Measurements from ENCODE around the gene DCPS.
"Not testable (repeated sequence)": the region's sequence is repeated elsewhere in the genome, so short reads cannot be mapped to it uniquely, and the experiment has no call there.

Gene DCPS

GRCh38 chr11:126362879-126363655 lies 59.2 kb downstream of the DCPS start:
- DNase-seq = no peak

- peak; percentile 40 for DNase-seq
Measured at GRCh38 chr11:126363706-126364248, 59.9 kb downstream of the DCPS start.

GRCh38 chr11:126364735-126365134 lies 60.9 kb downstream of the DCPS start:
- not testable (repeated sequence) for DNase-seq

- not testable (repeated sequence) for DNase-seq
Measured at GRCh38 chr11:126365508-126365907, 61.6 kb downstream of the DCPS start.

GRCh38 chr11:126366064-126366822 lies 62.4 kb downstream of the DCPS start:
- no peak for DNase-seq

GRCh38 chr11:126366823-126367654 lies 63.2 kb downstream of the DCPS start:
- not testable (repeated sequence) for DNase-seq

- peak; percentile 28 for DNase-seq
Measured at GRCh38 chr11:126367806-126368205, 63.9 kb downstream of the DCPS start.

- peak; percentile 38 for DNase-seq
Measured at GRCh38 chr11:126368336-126369119, 64.7 kb downstream of the DCPS start.

- no peak for DNase-seq
Measured at GRCh38 chr11:126370016-126370415, 66.2 kb downstream of the DCPS start.

- no peak for DNase-seq
Measured at GRCh38 chr11:126371595-126371994, 67.7 kb downstream of the DCPS start.

GRCh38 chr11:126373389-126374066 lies 69.7 kb downstream of the DCPS start:
- DNase-seq = peak; percentile 65

- not testable (repeated sequence) for DNase-seq
Measured at GRCh38 chr11:126374562-126375300, 70.9 kb downstream of the DCPS start.

GRCh38 chr11:126375726-126376125 lies 71.9 kb downstream of the DCPS start:
- DNase-seq = no peak

GRCh38 chr11:126378763-126379162 lies 74.9 kb downstream of the DCPS start:
- no peak for DNase-seq

- DNase-seq = no peak
Measured at GRCh38 chr11:126380909-126381308, 77.0 kb downstream of the DCPS start.

GRCh38 chr11:126381960-126382359 lies 78.1 kb downstream of the DCPS start:
- DNase-seq = not testable (repeated sequence)

- not testable (repeated sequence) for DNase-seq
Measured at GRCh38 chr11:126382641-126383040, 78.8 kb downstream of the DCPS start.

GRCh38 chr11:126383339-126384335 lies 79.8 kb downstream of the DCPS start:
- no peak for DNase-seq

GRCh38 chr11:126384449-126385070 lies 80.7 kb downstream of the DCPS start:
- DNase-seq = no peak

All from NCI-H146 (cell line).